ENCODE measurements around the gene TOM1L2. TPM values are rescaled to one million over a fixed set of nuclear protein-coding genes. Genes with fewer than 3 reads are reported as not detected.

The TOM1L2 gene
- total RNA-seq, 4 donors from 2014 or later: 15.6 to 85.9 (median 34.9) TPM

- Histone ChIP-seq H3K27ac (no peak overlapping the region), H3K4me1 (peaks cover 0 to 7% of the 10 kb centered on the region in 2 donors), H3K4me3 (no peak overlapping the region), H3K36me3 (no peaks in the 10 kb centered on the region), H3K27me3 (no peaks in the 10 kb centered on the region), H3K9me3 (no peaks in the 10 kb centered on the region)
- no peak for TF ChIP-seq POLR2A (IDR thresholded peaks at IDR 0.05)
- TF ChIP-seq, protein P1, sequence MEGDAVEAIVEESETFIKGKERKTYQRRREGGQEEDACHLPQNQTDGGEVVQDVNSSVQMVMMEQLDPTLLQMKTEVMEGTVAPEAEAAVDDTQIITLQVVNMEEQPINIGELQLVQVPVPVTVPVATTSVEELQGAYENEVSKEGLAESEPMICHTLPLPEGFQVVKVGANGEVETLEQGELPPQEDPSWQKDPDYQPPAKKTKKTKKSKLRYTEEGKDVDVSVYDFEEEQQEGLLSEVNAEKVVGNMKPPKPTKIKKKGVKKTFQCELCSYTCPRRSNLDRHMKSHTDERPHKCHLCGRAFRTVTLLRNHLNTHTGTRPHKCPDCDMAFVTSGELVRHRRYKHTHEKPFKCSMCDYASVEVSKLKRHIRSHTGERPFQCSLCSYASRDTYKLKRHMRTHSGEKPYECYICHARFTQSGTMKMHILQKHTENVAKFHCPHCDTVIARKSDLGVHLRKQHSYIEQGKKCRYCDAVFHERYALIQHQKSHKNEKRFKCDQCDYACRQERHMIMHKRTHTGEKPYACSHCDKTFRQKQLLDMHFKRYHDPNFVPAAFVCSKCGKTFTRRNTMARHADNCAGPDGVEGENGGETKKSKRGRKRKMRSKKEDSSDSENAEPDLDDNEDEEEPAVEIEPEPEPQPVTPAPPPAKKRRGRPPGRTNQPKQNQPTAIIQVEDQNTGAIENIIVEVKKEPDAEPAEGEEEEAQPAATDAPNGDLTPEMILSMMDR (IDR thresholded peaks at IDR 0.05): no peak
- intact Hi-C loops (cut with DNase I; ENCODE audit: low total_unique reads): no loop called here
- DNase-seq: no peak
Observed at GRCh38 chr17:17795946-17796786, 176.0 kb downstream of the TOM1L2 start.

- Histone ChIP-seq H3K27me3 (no peaks in the 10 kb centered on the region), H3K4me1 (peaks cover 0 to 12% of the 10 kb centered on the region in 2 donors), H3K4me3 (no peak overlapping the region), H3K9me3 (no peaks in the 10 kb centered on the region), H3K36me3 (no peaks in the 10 kb centered on the region), H3K27ac (no peak overlapping the region)
- intact Hi-C loops (cut with DNase I; ENCODE audit: low total_unique reads): no loop called here
- DNase-seq: no peak
- TF ChIP-seq, protein P1 (IDR thresholded peaks at IDR 0.05): no peak
Observed at GRCh38 chr17:17795296-17795695, 176.9 kb downstream of the TOM1L2 start.

GRCh38 chr17:17794382-17794781 is 177.8 kb downstream of the TOM1L2 start:
- Histone ChIP-seq H3K27me3 (no peaks in the 10 kb centered on the region), H3K4me1 (peaks cover 0 to 12% of the 10 kb centered on the region in 2 donors), H3K36me3 (no peaks in the 10 kb centered on the region), H3K4me3 (no peak overlapping the region), H3K27ac (no peak overlapping the region), H3K9me3 (no peaks in the 10 kb centered on the region)
- intact Hi-C loops (cut with DNase I; ENCODE audit: low total_unique reads): no loop called here
- DNase-seq: no peak
- TF ChIP-seq, protein P1 (IDR thresholded peaks at IDR 0.05): no peak
- TF ChIP-seq POLR2A (IDR thresholded peaks at IDR 0.05): no peak

MicroRNA genes within 50 kb of the gene (microRNA counts, 767-probe panel; counts per million panel counts)
- microRNA hsa-miR-33b-5p: 0 counts per million in 2 donors

Small RNA genes within 50 kb of the gene (microRNA-seq; reads per million reads assigned to microRNA genes)
- not detected for gene MIR33B (ENCODE audit: borderline microRNAs expressed, borderline replicate concordance)
- not detected for gene MIR6777 (ENCODE audit: borderline microRNAs expressed, borderline replicate concordance)

Small RNA genes within 50 kb of the gene (small RNA-seq; reads per million reads assigned to genes)
- gene MIR33B (not detected), gene MIR6777 (not detected)

Other genes starting within 250 kb of the TOM1L2 start
- gene SREBF1, start 135.4 kb downstream of the TOM1L2 start, total RNA-seq: 10 to 100 TPM; 24.8 to 94.6 (median 31.5) TPM
- 10 to 100 TPM in 3 of 4 donors, 1 to 10 TPM in 1; 7.7 to 18.5 (median 13.6) TPM for gene DRC3, start 462 bp upstream of the TOM1L2 start, total RNA-seq
- gene ATPAF2, start 66.8 kb upstream of the TOM1L2 start, total RNA-seq: 100 to 1,000 TPM in 1 of 4 donors, 10 to 100 TPM in 2, 1 to 10 TPM in 1; 7.9 to 166 (median 20.6) TPM
- gene GID4, start 67.0 kb upstream of the TOM1L2 start, total RNA-seq: 10 to 100 TPM in 3 of 4 donors, 1 to 10 TPM in 1; 2.6 to 22.1 (median 13.4) TPM
- gene DRG2, start 115.5 kb upstream of the TOM1L2 start, total RNA-seq: 10 to 100 TPM; 33.0 to 45.6 (median 41.4) TPM
- gene MYO15A, start 136.4 kb upstream of the TOM1L2 start, total RNA-seq: 1 to 10 TPM in 3 of 4 donors, not detected in 1; 1.5 to 8.1 (median 2.9) TPM
- 100 to 1,000 TPM in 2 of 4 donors, 10 to 100 TPM in 2; 66.5 to 136 (median 98.5) TPM for gene ALKBH5, start 211.4 kb upstream of the TOM1L2 start, total RNA-seq

Data from uterus (tissue), 4 donors.